CD4-positive, alpha-beta T cell treated with Interleukin-15 for 4 hours (primary cell): ENCODE results near the gene AMOTL1.

ENCODE experiments used
- DNase-seq: peaks from one replicate; pipeline ENCODE4 v3.0.0-alpha.2; 2020; ENCODE audit warnings: low spot score

AMOTL1 gene

DNA sequence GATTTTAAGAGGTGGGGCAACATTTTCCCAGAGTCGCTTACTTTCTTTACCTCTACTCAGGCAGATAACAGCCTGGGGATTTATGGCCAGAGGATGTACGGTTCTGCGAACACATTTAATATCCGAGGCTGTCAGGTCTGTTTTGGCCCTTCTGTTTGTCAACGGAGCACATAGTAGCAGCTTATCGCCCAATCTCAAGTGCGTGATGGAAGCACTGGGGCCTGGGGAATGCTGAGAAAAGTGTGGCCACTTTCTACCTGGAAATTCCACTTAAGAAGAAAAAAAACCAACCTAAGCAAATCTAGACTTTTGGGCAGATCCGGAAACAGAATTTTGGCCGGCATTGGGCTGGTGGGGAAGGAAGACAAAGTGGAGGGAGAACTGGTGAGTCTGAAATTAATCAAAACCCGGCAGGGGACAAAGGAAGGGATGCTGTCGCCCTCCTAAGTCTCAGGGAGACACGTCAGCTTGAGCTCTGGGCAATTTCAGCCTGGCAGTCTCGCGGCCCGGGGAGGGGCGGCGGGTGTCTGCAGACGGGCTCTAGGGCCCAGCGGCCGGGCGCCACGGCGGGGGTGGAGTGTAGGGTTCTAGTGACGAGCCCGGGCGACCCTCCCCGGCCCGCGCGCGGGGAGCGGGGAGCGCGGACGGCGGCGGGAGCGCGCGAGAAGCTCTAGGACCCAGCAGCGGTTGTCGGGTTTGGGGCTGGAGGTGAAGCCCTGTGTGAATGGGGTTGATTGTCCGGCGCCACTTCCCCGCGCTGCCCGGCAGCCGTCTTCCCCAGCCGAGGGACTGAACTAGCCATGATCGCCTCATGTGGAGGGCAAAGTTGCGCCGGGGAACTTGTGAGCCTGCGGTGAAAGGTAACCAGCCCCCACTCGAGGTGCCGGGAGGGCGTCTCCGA lies at the start of gene AMOTL1:
Gene AMOTL1, plus strand, starts transcription at position 656 of the 901 bp plus-strand sequence. Its CDS starts 156 bp downstream, at position 812.
- DNase-seq = no peak

DNA sequence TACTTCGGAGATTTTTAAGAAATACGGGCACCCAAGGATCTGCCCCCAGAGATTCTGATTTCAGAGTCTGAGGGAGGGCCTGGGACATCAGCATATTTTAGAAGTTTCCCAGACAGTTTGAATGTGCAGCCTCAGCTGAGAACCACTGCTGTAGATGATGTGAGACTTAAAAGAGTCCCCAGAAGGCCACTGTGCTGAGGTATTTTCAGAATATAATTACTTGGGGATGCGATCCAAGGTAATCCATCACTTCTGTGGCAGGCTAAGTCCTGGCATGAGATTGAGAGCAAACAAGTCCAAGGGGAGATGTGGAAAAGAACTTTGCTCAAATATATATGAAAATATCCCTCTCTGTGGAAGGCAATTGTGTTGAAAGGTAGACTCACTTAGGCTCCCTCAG lies 48.3 kb upstream of the AMOTL1 start:
- no peak for DNase-seq

DNA sequence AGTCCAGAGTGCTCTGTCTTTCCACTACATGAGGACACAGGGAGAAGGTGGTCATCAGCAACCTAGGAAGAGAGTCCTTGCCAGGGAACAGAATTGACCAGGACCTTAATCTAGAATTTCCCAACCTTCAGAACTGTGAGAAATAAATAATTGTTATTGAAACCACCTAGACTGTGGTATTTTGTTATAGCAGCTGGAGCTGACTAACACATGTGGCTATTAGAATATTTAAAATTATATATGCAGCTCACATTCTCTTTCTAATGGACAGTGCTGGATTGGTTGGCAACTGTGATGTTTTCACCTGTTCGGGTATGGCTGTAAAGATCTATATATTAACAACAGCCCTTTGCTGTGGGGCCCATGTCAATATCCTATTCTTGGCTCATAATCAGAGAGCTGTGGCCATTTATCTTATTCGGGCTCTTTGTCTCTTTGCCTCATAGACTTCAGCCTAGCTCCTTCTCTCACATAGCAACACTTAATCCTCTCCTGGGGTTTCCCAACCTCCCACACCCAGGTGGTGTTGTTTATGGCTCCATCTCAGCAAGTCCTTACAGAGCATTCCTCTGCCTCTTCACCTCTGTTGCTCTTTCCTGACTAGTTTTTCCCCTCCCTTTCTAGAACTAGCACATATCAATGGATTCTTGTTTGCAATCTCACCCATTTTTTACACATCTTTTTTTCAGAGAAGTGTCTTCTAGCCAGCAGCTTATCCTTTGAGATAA lies 46.4 kb upstream of the AMOTL1 start:
- no peak for DNase-seq

GRCh38 chr11:94722735-94723134 lies 45.4 kb upstream of the AMOTL1 start:
- no peak for DNase-seq

- DNase-seq = no peak
These were observed 43.1 kb upstream of the AMOTL1 start for GRCh38 chr11:94725097-94725496.

GRCh38 chr11:94727819-94728218 lies 40.3 kb upstream of the AMOTL1 start:
- no peak for DNase-seq

GRCh38 chr11:94728541-94728940 lies 39.6 kb upstream of the AMOTL1 start:
- no peak for DNase-seq

- no peak for DNase-seq
These were observed 39.0 kb upstream of the AMOTL1 start for GRCh38 chr11:94728966-94729751.

DNA sequence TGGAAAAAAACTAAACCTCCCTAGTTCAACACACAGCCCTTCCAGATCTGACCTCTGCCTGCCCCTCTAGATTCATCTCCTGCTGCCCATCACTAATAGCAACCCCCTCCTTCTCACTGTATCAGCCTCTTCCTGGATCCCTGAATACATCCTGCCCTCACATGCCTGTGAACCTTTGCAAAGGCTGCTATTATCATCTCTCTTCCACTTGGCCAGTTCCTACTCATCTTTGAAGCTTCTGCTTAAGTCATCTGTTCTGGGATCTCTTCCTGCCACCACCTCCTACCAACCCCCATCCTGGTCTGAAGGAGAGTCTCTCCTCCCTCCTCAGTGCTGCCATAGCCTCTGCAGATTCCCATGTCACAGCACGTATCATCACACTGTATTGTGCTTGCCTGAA lies 38.0 kb upstream of the AMOTL1 start:
- DNase-seq = no peak

DNA sequence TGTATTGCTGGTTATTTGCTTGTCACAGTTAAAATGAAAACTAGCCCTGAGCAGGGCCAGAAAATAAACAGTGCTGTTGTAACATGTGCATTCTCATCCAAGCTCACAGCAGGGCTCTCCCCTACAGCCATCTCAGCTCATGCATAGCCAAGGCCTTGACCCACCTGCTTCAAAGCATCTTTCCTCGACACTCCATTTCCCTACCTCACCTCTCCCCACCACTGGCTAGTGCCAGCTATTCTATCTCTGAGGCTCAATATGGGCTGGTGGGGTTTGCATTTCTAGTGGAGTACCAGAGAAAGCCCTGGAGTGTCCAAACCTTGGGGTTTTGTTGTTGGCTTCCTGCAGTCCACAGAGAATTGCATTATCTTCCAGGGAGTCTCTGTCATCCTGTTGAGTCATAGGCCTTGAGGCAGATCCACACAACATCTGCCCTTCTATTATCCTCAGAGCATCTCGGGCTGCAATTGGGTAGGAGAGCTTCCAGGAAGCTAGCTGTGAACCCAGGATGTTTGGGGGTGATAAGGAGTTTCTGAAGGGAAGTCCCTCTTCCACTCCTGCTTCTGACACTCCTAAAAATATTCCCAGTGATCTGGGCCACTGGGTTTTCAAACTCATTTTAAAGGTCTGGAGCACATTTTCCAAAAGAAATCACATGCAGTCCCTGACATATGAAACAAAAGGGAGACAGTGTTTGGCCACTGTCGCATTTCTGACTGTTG lies 36.1 kb upstream of the AMOTL1 start:
- no peak for DNase-seq

DNA sequence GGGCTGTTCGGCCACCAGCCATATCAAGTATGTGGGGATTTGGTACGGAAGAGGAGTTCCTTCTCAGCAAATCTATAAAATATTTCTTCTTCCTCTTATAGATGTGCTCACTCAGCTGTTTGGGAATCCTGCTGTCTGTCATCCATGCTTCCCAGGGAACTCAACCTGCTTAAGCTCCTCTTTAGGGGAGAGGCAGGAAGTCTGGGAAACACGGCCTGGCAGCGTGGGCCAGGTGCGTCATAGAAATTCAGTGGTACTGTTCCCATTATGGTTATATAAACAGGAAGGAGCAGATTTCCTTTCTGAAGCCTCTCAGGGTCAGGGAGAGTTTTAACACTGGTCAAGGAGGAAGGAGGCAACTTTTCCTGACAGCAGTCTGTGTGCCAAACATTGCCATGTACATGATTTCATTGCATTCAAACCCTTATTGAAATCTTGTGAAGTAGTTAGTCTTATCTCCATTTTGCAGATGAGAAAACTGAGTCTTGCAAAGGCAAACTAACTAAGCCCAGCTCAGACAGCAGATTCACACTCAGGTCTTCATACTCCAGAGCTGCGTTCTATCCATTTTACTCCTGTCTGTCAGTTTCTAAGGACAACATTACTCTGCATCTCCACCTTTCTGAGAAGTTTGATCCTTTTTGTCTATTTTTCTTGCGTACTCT lies 35.4 kb upstream of the AMOTL1 start:
- DNase-seq = no peak

DNA sequence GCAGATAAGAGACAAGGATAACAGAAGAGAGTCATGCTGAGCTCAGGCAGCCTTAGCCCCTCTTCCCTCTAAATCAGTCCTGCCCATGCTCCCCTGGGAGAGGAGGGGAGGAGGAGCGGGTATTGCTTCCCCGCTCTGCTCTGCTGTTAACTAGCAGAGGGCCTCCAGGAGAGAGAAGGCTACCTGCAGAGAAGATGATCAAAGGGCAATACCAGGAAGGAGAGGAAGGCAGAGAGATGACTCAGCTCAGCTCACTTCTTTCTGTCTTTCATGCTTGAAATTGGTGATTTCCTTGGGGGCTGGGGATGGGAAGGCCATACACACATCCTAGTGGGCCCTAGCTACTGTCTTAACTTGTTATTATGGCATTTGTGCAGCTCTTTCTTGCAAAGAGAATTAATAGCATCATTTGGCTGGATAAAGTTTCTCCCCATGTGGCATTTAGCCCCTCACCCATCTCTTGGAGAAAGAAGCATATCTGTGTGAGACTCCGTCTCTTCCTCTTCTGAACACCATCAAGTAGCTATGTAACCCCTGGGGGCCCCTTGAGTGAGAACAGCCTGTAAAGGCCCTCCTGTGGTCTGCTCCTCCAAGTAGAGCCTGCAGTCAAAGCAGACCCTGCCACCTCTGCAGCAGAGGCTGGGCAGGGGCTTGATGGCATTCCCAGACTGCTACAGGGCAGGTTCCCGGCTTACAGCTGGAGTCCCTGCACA lies 33.4 kb upstream of the AMOTL1 start:
- DNase-seq = no peak

- no peak for DNase-seq
These were observed 32.2 kb upstream of the AMOTL1 start for GRCh38 chr11:94735907-94736306.

GRCh38 chr11:94737171-94737611 lies 31.0 kb upstream of the AMOTL1 start:
- DNase-seq = no peak

DNA sequence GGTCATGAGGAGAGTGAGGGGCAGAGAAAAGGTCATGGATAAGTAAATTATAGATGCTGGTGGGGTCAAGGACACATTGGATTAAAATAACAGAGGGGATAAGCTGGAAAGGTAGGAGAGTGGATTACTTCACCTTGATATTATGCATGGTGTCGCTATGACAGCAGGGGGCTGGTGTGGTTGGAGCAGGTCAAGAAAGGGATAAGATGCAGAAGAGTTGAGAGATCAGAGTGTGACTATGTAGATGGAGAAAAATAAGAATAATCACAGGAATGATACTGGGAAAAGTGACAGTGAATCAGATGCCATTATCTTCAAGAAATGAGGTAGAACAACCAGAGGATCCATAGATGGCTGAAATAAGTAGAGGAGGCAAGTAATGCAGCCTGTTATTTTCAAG lies 29.4 kb upstream of the AMOTL1 start:
- DNase-seq = no peak

- no peak for DNase-seq
These were observed 28.8 kb upstream of the AMOTL1 start for GRCh38 chr11:94739331-94739730.

GRCh38 chr11:94740083-94741021 lies 27.8 kb upstream of the AMOTL1 start:
- no peak for DNase-seq

DNA sequence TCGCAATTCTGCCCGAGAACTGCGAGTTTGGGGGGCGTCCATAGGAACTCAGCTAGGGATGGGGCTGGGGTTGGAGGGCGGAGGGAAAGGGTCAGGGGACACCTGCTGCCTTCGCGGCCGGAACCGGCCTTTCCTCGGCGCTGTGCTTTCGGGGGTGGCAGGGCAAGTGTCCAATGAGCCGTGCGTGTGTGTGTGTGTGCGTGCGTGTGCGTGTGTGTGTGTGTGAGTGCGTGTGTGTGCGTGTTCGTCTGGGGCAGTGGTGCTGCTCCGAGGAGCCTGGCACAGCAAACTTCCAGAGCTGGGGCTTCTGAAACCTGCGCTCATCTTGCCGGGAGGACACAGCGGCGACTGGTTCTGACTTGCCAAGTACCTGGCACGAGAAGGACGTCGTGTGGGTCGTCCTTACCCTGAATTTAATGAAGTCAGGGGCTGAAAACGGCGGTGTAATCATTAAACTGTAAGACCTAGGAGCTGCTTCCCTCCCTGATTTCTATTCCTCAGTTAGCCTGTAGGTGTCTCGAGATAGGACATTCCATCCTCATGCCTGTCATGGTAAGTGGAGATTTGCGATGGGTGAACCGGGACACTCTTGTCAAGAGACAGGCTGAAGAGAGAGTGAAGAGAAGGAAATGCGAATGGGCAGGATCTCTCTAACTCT lies 27.0 kb upstream of the AMOTL1 start:
- DNase-seq = no peak

GRCh38 chr11:94742665-94743064 lies 25.5 kb upstream of the AMOTL1 start:
- DNase-seq = no peak
